Measurements from ENCODE around the gene CDKAL1. TPM values are rescaled to one million over a fixed set of nuclear protein-coding genes. Genes with fewer than 3 reads are reported as not detected.

Gene CDKAL1
- total RNA-seq, 1 experiment from 2014 or later, result 16.1 TPM

DNA sequence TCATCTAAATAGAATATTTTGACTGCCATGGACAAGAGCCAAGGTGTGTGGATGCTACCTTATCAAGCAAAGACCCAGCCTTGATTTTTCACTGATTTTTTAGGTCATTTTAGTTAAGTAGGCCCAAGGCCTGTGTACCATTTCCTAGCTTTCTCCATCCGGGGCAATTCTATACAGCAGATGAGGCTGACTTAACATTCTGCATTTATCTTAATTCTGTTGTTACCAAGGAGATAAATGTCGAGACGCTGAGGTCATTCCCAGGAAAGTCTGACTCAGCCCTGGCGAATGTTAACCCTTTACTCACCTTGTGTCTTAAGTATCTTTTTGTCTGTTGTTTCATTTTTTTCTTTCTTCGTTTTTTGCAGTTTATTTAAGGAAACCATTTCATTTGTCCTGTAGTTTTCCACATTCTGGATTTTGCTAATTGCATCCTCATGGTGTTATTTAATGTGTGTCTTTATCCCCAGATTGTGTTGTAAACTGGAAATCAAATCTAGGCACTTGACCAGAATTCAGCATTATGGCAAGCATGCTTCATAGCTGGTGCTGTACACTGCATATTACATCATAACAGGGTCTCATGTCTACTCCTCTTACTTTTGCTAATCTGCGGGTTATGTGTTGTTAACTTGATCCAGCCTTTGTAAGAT, 277.0 kb downstream of the CDKAL1 start:
- Histone ChIP-seq H3K9me2 (ENCODE audit: insufficient read depth) (no peaks in the 10 kb centered on the region), H3F3A (ENCODE audit: insufficient read depth, low read depth) (no peaks in the 10 kb centered on the region), H3K4me1 (replicated peaks; ENCODE audit: insufficient read depth) (peaks cover 19% of the 10 kb centered on the region), H3K9me3 (ENCODE audit: insufficient read depth, low read depth) (peaks cover 9% of the 10 kb centered on the region; the same call in 1 of the 2 replicates), H3K27me3 (ENCODE audit: insufficient read depth, low read depth) (no peaks in the 10 kb centered on the region), H3K79me2 (ENCODE audit: low read depth) (no peaks in the 10 kb centered on the region), H3K27ac (peak overlapping the region; percentile 55), H2AFZ (no peak overlapping the region; the same call in 1 of the 2 replicates), H4K20me1 (ENCODE audit: insufficient read depth) (no peaks in the 10 kb centered on the region), H3K36me3 (ENCODE audit: low read depth) (no peaks in the 10 kb centered on the region), H3K4me2 (peak overlapping the region; percentile 61), H3K4me3 (peak overlapping the region; percentile 34; the same call in 1 of the 2 replicates)
- DNase-seq, result peak; percentile 66 to 87
- intact Hi-C loops (cut with micrococcal nuclease; ENCODE audit: unreplicated experiment), result no loop called here
- BruUV-seq (replicated peaks), result TSS peak; percentile 86
- TF ChIP-seq EZH2 (IDR thresholded peaks at IDR 0.05; ENCODE audit: low read depth), result no peak
- TF ChIP-seq, protein P1, sequence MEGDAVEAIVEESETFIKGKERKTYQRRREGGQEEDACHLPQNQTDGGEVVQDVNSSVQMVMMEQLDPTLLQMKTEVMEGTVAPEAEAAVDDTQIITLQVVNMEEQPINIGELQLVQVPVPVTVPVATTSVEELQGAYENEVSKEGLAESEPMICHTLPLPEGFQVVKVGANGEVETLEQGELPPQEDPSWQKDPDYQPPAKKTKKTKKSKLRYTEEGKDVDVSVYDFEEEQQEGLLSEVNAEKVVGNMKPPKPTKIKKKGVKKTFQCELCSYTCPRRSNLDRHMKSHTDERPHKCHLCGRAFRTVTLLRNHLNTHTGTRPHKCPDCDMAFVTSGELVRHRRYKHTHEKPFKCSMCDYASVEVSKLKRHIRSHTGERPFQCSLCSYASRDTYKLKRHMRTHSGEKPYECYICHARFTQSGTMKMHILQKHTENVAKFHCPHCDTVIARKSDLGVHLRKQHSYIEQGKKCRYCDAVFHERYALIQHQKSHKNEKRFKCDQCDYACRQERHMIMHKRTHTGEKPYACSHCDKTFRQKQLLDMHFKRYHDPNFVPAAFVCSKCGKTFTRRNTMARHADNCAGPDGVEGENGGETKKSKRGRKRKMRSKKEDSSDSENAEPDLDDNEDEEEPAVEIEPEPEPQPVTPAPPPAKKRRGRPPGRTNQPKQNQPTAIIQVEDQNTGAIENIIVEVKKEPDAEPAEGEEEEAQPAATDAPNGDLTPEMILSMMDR (conservative IDR thresholded peaks at IDR 0.05), result no peak
- ChIA-PET CTCF (no interaction called here), POLR2A (ENCODE audit: unreplicated experiment) (no interaction called here)

DNA sequence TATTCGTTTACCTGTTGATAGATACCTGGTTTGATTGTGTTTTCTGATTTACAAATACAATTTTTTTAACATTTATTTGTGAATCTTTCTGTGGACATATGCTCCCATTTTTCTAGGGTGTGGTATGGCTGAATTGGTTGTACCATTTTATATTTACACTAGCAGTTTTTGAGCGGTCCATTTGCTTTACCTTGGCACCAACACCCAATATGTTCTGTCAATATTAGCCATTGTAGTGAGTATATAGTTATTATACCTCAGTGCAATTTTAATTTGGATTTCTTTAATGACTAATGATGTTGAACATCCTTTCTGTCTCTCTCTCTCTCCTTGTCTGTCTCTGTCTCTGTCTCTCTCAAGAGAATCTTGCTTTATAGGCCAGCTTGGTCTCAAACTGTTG, 278.5 kb downstream of the CDKAL1 start:
- no peak for TF ChIP-seq EZH2 (IDR thresholded peaks at IDR 0.05; ENCODE audit: low read depth)
- TF ChIP-seq, protein P1 (conservative IDR thresholded peaks at IDR 0.05), result no peak
- Histone ChIP-seq H3K4me2 (no peak overlapping the region), H3K36me3 (ENCODE audit: low read depth) (no peaks in the 10 kb centered on the region), H3K9me3 (ENCODE audit: insufficient read depth, low read depth) (no peaks in the 10 kb centered on the region), H4K20me1 (ENCODE audit: insufficient read depth) (no peaks in the 10 kb centered on the region), H3K79me2 (ENCODE audit: low read depth) (no peaks in the 10 kb centered on the region), H3F3A (ENCODE audit: insufficient read depth, low read depth) (no peaks in the 10 kb centered on the region), H3K27ac (no peak overlapping the region), H3K4me1 (replicated peaks; ENCODE audit: insufficient read depth) (peaks cover 19% of the 10 kb centered on the region), H3K27me3 (ENCODE audit: insufficient read depth, low read depth) (no peaks in the 10 kb centered on the region), H3K9me2 (ENCODE audit: insufficient read depth) (no peaks in the 10 kb centered on the region), H2AFZ (no peak overlapping the region), H3K4me3 (no peak overlapping the region)
- BruUV-seq (replicated peaks), result no TSS peak
- ChIA-PET POLR2A (ENCODE audit: unreplicated experiment) (no interaction called here), CTCF (no interaction called here)
- intact Hi-C loops (cut with micrococcal nuclease; ENCODE audit: unreplicated experiment), result no loop called here
- DNase-seq, result no peak

DNA sequence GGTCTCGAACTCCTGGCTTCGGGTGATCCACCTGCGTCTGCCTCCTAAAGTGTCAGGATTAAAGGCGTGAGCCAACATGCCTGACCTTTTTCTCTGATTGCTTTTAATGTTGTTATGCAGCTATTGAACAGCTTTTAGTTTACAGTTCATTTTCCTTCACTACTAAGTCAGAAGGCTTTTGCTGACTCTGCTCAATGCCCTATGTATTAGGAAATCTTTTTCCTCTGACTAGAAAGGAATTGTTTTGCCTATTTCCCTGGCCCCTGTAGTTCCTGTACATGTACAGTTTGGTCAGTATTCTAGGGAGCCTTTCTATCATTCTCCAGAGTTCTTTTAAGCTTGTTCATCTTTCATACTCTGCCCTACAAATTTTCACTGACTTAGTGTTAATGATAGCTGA, 280.2 kb downstream of the CDKAL1 start:
- no peak overlapping the region for H3K27ac ChIP-seq
- no peaks in the 10 kb centered on the region for H3F3A ChIP-seq (ENCODE audit: insufficient read depth, low read depth)
- H3K9me2 ChIP-seq (ENCODE audit: insufficient read depth), result no peaks in the 10 kb centered on the region
- TF ChIP-seq EZH2 (IDR thresholded peaks at IDR 0.05; ENCODE audit: low read depth), result no peak
- TF ChIP-seq, protein P1 (conservative IDR thresholded peaks at IDR 0.05), result no peak
- ChIA-PET POLR2A (ENCODE audit: unreplicated experiment) (no interaction called here), CTCF (no interaction called here)
- H3K9me3 ChIP-seq (ENCODE audit: insufficient read depth, low read depth), result no peaks in the 10 kb centered on the region
- H3K27me3 ChIP-seq (ENCODE audit: insufficient read depth, low read depth), result no peaks in the 10 kb centered on the region
- no peak overlapping the region for H3K4me2 ChIP-seq
- no peak overlapping the region for H3K4me3 ChIP-seq
- no TSS peak for BruUV-seq (replicated peaks)
- no peaks in the 10 kb centered on the region for H3K79me2 ChIP-seq (ENCODE audit: low read depth)
- intact Hi-C loops (cut with micrococcal nuclease; ENCODE audit: unreplicated experiment), result no loop called here
- no peak for DNase-seq
- no peaks in the 10 kb centered on the region for H4K20me1 ChIP-seq (ENCODE audit: insufficient read depth)
- no peak overlapping the region for H2AFZ ChIP-seq
- peaks cover 19% of the 10 kb centered on the region for H3K4me1 ChIP-seq (replicated peaks; ENCODE audit: insufficient read depth)
- no peaks in the 10 kb centered on the region for H3K36me3 ChIP-seq (ENCODE audit: low read depth)
